NCI-H526 treated with DMSO at 0.1 percent for 48 hours (cell line): ENCODE results near the gene VCL.
A peak's percentile ranks its signal among the peaks of the same experiment; 100 is the strongest.
"Not testable (repeated sequence)": the region's sequence is repeated elsewhere in the genome, so short reads cannot be mapped to it uniquely, and the experiment has no call there.

Source experiments
- DNase-seq: peaks from one replicate; lab custom pipeline; 2025; lab: John Stamatoyannopoulos, UW

VCL gene

DNA sequence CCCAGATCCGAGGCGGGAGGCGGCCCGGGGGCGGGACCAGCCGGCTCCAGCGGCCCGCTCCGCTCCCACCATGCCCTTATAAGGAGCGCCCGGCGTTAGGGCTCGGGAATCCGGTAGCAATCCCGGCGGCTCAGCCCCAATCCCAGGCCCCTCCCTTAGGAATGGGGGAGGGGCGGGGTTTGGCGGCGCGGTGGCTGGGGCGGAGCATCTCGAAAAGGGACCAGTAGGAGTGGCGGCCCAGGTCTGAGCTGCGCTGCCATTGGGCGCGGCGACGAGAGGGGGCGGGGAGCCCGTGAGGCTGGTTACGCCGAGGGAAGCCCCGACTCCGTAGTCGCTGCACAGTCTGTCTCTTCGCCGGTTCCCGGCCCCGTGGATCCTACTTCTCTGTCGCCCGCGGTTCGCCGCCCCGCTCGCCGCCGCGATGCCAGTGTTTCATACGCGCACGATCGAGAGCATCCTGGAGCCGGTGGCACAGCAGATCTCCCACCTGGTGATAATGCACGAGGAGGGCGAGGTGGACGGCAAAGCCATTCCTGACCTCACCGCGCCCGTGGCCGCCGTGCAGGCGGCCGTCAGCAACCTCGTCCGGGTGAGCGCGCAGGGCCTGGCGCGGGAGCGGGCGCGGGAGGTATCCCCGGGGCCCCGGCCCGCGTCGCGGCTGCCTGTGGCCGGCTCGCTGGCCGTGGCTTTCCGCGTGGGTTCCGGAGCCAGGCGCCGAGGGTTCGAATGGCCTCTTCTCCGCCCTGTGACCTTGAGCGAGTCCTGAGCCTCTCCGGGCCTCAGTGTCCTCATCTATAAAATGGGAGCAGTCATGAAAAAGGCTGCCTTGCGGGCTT, at the start of gene VCL:
Gene VCL (plus strand): TSS at position 330 of the 836 bp plus-strand sequence. CDS start 92 bp downstream, at position 422.
- DNase-seq: peak; percentile 90

DNA sequence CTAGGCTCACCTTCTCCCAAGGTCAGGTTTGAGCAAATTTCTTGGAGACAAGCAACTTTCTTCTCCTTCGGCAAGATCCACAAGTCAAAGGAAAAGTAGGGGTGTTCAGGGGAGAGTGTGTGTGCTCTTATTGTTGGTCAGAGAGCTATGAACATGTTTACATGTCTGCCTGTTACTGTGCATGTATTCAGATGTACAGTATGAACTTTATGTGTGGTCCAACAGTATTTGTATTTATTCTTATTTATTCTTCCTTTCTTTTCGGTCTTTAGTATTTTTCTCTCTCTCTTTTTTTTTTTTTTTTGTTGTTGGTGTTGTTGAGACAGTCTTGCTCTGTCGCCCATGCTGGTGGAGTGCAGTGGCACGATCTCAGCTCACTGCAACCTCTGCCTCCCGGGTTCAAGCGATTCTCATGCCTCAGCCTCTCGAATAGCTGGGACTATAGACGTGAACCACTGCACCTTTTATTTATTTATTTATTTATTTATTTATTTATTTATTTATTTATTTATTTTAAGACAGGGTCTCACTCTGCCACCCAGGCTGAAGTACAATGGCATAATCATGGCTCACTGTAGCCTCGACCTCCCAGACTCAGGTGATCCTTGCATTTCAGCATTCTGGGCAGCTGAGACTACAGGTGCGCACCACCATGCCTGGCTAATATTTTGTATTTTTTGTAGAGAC, 48.8 kb upstream of the VCL start:
- no peak for DNase-seq

DNA sequence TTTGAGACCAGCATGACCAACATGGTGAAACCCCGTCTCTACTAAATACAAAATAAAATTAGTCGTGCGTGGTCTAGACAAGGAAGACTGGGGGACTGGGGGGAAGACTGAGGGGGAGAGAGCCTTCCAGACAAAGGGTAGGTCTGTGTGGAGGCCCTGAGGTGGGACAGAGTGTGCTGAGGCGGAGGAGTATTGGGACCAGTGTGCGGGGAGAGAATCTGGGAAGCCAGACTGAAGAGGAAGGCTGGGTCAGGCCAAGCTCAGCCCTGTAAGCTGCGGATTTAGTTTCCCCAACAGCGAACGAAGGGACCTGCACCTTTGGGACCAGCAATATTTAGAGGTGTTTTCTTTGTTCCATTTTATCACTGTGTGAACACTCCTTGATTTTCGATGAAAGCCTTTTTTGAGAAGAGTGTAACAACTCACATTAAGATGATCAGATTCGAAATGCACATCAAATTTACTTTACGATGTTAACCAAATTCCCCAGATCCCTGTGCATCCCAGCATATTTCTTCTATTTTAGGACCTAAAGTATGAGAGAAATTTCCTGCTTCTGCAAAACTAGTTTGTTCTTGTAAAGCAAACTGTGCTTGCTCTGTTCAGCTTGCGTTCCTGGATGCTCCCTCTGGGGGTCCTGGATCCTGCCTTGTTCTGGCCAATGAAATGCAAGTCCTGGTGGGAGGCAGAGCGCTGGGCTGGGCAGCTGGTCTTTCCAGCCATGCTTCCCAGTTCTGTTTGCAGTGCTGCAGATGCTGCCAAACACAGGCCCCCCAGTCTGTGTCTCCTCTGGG, 47.6 kb upstream of the VCL start:
- DNase-seq: no peak

DNA sequence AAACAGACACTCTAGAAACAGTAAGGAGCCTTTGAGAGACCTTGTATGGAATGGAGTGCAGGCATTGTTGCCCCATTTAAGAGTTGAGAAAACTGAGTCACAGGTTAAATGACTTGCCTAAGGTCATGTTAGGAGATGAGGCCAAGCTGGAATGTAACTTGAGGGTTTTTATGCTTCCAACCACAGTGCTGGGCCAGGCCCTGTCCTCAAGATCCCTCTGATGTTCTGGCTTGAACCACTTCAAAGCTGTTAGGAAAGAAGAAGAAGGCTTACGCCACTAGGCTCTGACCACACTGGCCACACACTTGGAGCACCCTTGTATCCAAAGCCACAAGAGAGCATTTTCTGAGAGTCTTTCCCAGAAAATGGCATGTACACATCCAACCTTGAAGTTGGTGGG, 44.3 kb upstream of the VCL start:
- no peak for DNase-seq

DNA sequence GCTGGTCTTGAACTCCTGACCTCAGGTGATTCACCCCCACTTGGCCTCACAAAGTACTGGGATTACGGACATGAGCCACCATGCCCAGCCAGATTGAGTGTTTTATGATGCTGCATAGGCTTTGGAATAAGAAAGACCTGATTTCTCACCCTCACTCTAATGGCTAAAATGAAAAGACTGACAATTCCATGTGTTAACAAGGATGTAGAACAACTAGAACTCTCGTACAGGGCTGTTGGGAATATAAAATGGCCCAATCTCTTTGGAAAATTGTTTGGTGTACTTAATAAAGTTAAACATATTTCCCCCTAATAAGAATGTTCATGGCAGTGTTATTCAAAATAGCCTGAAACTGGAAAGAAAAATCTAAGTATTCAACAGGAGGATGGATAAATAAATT, 43.2 kb upstream of the VCL start:
- DNase-seq: no peak

DNA sequence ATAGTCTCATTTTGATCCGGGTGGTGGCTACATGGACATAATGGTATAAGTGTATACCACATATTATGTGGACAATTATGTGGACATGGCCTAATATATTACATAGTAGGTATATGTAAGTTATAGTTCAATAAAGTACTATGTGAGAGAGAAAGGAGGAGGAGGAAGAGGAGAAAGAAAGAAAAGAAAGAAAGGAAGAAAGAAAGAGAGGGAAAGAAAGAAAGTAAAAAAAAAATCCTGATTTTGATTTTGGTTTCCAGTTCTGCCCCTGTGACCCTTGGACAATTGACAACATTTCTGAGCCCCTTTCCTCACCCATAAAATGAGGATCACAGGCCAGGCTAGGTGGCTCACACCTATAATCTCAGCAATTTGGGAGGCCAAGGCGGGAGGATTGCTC, 42.2 kb upstream of the VCL start:
- no peak for DNase-seq

DNA sequence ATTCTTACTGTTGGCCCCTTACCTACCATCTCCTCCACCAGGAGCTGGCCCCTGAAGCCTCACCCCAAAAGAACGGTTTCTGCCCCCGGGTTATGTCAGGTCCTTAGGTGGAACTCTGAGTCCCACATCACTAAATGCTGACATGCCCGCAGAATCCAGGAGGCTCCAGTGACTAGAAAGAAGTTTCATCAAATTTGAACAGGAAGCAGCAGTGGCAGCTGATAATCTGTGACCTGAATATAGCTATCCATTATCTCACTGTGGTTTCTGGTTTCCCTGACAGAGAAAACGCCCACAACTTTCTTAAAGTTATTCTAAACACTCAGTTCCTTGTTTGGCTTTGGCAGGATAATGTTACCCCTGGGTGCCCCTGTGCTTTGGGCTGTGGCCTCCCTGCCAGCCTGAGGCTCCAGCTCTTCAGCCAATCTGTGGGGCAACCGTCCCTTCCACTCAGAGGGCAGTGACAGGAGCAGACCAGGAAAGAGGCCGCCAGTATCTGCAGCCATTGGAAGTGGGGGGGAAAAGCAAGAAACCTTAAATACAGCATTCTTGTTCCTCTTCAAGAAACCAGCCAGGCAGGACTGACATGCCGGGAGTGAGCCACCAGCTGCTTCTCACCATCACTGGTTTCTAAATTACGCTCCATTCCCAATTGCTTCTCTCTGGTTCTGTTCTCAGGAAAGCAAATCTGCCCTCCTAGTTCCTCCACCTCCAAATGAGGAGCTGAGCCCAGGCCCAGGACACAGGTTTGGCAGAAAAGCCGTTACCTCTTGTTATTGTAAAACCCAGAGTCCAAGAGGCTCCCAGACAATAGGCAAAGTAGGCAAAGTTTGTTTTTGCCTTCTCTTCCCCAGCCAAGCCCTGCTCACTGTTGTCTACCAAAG, 41.2 kb upstream of the VCL start:
- DNase-seq: peak; percentile 43

DNA sequence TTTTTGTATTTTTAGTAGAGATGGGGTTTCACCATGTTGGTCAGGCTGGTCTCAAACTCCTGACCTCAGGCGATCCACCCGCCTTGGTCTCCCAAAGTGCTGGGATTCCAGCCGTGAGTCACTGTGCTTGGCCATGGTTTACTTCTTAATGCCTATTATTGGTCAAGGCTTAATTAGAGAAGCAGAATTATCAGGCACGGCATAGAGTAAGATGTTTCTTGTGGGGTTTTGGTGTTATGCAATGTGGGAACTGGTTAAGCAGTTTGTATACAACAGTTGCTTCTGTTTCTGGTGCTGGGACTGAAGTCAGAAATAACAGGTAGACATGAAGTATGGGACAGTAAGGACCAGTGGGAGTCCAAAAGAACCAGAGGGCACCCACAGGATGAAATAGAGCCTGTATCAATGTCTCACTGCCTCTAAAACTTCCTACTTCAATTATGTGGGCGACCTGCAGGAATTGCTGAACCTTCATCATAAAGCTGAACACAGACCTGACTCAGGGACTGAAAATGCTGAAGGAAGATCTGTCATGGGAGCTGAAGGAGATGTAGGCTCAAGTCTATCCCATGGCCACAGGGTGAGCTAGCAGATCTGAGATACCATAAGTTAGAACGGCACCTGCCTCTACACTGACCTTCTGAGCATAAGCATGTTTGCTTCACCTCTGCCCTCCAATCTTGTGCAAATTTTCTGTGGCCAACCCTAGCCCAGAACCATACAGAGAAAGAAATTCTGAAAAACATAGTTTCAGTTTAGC, 38.3 kb upstream of the VCL start:
- no peak for DNase-seq

DNA sequence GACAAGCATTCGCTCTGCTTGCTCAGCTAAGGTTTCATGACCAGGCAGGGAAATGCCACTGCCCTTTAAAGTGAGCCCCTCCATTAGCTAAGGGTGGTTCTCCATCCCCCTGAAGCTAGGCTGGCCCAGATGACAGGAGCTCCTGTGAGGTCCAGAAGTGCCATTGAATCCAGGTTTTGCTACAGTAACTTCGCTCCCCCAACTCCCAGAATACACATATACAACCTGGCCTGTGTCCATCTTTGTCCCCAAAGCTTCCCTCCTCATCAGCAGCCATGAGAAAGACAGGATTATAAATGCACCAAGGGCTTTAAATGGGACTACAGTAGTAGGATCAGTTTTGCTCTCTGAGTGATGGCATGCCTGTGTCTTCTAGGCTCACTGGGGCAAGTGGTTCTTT, 35.5 kb upstream of the VCL start:
- no peak for DNase-seq

DNA sequence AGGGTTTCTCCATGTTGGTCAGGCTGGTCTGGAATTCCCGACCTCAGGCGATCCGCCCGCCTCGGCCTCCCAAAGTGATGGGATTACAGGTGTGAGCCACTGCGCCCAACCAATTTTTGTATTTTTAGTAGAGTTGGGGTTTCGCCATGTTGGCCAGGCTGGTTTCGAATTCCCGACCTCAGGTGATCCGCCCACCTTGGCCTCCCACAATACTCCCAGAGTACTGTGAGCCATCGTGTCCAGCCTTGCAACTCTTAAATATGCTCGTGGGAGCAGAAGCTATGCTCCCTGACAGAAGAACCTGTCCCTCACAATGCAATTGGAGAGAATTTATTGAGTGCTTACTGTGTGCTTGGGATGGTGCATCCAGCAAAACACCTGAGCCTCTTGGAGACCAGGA, 34.4 kb upstream of the VCL start:
- not testable (repeated sequence) for DNase-seq

DNA sequence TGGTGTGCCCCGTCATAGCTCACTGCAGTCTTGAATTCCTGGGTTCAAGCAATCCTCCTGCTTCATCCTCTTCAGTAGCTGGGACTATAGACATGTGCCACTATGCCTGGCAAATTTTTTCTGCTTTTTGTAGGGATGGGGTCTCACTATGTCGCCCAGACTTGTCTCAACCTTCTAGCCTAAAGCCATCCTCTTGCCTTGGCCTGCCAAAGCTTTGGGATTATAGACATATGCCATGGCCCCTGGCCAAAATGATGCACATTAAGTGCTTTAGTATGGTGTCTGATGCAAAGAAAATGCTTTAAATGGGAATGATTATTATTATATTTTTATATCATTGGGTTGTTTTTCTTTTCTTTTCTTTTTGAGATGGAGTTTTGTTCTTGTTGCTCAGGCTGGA, 33.2 kb upstream of the VCL start:
- DNase-seq: no peak

DNA sequence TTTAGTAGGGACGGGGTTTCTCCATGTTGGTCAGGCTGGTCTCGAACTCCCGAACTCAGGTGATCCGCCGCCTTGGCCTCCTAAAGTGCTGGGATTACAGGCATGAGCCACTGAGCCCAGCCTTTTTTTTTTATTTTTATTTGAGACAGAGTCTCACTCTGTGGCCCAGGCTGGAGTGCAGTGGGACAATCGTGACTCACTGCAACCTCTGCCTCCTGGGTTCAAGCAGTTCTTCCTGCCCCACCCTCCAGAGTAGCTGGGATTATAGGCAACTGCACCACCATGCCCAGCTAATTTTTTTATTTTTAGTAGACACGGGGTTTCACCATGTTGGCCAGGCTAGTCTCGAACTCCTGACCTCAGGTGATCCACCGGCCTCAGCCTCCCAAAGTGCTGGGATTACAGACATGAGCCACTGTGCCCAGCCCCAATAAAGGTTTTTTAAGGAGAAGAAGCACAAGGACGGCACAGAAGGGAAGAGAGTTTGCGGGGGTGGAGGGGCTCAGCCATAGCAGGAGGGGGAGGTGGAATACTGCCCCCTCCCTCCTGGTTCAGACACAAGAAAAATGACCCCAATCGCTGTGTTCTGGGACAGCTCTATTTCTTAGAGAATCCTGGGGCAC, 32.5 kb upstream of the VCL start:
- not testable (repeated sequence) for DNase-seq

DNA sequence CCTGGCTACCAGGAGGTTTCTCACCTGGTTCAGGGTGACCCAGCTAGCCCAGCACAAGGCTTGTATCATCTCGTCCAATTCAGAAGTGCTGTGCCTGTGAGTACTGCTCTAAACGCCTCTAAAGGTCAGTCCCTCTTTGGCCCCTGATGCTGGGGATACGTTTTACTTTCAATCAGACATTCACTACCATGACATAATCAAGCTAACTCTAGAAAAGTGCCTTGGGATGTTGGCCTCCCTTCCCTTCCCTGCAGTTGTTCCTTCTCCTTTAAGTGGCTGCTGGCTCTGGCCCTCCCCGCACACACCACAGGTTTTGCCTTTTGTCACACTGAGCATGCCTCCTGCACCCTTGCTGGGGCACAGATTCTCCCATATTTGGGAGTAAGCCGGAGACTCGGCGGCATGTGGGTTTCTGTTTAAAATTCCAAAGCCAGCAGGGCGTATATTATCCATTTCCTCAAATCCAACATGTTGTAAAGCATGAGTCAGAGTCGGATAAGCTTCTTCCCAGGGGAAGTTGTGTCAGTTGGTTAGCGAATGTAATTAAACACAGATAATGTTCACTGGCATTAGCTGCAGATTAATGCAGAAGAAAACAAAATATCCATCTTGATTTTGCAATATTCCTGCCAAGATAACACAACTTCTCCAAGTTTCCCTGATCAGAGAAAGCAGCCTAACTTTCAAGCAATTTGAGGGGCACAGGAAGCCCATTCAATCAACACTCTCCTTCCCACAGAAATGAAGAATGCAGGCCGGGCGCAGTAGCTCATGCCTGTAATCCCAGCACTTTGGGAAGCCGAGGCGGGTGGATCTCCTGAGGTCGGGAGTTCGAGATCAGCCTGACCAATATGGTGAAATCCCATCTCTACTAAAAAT, 31.8 kb upstream of the VCL start:
- peak; percentile 1 for DNase-seq

DNA sequence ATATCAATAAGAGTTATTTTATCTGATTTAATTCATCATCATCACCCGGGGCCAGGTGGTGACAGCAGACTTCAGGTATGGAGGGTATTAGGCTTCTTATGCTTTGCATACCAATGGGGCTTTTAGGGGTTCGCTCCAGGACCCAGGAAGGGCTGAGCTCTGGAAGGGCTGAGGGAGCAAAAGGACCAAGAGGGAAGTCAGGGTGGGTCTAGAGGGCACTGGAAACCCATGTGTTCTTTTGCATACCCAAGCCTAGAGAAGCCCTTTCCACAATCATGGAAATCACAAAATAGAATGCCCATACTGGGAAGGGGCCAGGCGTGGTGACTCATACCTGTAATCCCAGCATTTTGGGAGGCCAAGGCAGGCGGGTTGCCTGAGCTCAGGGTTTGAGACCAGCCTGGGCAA, 30.9 kb upstream of the VCL start:
- DNase-seq: no peak

DNA sequence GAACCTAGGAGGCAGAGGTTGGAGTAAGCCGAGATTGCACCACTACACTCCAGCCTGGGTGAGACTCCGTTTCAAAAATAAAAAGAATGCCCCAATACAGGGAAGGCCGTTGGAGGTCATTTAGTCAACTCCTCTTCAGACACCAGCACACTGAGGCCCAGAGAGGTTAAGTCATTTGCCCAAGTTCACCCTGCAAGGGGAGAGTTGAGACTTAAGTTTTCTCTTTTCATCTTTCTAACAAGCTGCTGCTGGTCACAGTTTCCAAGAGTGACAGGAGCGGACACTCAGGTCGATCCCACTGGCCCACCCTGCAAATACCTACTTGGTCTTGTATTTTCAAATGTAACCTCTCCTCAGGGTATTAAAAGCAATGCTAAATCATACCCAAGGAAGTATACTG, 30.4 kb upstream of the VCL start:
- DNase-seq: no peak

DNA sequence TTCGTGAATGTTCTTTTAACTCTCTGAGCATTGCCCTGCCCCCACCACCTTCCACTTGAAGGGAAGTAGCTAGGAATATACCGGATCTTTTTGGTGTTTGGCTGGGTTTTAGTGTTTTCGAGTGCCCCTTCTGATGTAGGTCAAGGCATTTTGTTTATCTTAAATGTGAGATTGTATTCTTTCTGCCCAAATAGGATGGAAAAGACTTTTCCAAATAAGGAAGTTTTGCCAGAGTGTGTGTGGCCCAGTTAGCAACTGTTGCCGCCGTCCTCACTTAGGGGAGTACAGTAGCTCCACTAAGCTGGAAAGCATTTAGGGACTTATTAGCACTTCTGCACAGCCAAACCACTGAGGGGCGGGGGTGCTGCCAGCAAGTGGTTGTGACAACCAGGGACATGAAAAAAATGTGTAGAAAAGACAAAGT, 29.8 kb upstream of the VCL start:
- DNase-seq: no peak

DNA sequence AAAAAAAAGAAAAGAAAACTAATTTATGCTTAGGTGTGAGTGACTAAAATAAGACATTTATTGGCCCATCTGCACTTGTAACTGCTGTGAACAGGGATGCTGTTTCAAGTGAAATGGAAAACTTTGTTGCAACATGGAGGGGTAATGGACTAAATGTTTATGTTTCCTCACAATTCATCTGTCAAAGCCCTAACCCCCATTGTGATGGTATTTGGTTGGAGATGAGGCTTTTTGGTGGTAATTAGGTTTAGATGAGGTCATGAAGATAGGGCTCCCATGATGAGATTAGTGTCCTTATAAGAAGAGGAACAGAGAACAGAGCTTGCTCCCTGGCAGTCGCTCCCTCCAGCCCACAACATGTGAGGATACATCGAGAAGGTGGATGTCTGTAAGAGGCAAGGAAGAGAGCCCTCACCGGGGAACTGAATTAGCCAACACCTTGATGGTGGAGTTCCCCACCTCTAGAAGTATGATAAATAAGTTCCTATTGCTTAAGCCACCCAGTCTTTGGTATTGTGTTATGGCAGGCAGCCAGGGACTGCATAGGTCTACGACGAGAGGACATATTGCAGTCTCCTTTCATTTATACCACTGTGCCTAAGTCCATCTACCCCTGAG, 28.6 kb upstream of the VCL start:
- DNase-seq: no peak

DNA sequence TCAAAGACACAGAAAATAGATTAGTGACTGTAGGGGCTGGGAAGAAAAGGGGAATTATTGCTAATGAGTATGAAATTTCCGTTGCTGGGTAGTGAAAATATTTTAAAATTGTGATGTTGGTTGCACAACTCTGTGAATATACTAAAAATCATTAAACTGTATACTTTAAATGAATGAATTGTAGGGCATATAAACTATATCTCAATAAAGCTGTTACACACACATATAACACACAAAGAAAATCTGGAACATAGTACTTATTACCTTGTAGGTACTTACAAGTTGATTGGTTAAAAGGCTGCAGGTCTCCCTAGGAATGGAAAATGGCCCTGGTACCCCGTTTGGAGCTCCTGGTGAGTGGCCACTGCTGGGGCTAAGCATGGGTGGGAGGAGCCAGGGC, 27.1 kb upstream of the VCL start:
- DNase-seq: no peak
